Spleen (tissue), 11 donors: ENCODE measurements around the gene NGB. TPM values are rescaled to one million over a fixed set of nuclear protein-coding genes. Genes with fewer than 3 reads are reported as not detected.

Source experiments
- DNase-seq: peaks from one replicate; pipeline ENCODE4 v3.0.0-alpha.2; 2020
- H3K27ac ChIP-seq, 8 donors: fragments of 200-600 bp; sonication (generic) in 7 of 8; 1 replicate in 4 of 8; 2 replicates in 4 of 8; pipeline versions ENCODE4 v1.5.0 to v1.8.0; 2016 to 2021; ENCODE audit warnings: inconsistent platforms in 4 of 8, mild to moderate bottlenecking in 4 of 8, moderate library complexity in 1 of 8
- H3K27me3 ChIP-seq, 7 donors: fragments of 200-600 bp; sonication (generic) in 6 of 7; replicated peaks in 1 of 7; 1 replicate in 4 of 7; 2 replicates in 3 of 7; pipeline versions ENCODE4 v1.5.0 to v1.8.0; 2016 to 2021; ENCODE audit warnings: inconsistent platforms in 3 of 7, mild to moderate bottlenecking in 1 of 7
- H3K36me3 ChIP-seq, 6 donors: fragments of 200-600 bp; sonication (generic) in 5 of 6; 1 replicate in 4 of 6; 2 replicates in 2 of 6; pipeline versions ENCODE4 v1.5.0 to v1.8.0; 2016 to 2021; ENCODE audit warnings: inconsistent platforms in 2 of 6
- H3K4me1 ChIP-seq, 6 donors: fragments of 200-600 bp; sonication (generic) in 5 of 6; 1 replicate in 3 of 6; 2 replicates in 3 of 6; pipeline versions ENCODE4 v1.5.0 to v1.8.0; 2016 to 2021; ENCODE audit warnings: inconsistent platforms in 3 of 6
- H3K4me3 ChIP-seq, 8 donors: fragments of 200-600 bp; sonication (generic) in 7 of 8; 1 replicate in 4 of 8; 2 replicates in 4 of 8; pipeline versions ENCODE4 v1.5.0 to v1.8.0; 2016 to 2021; ENCODE audit warnings: inconsistent platforms in 4 of 8, mild to moderate bottlenecking in 4 of 8, moderate library complexity in 2 of 8
- H3K9me3 ChIP-seq, 8 donors: fragments of 200-600 bp; sonication (generic) in 7 of 8; 1 replicate in 4 of 8; 2 replicates in 4 of 8; pipeline versions ENCODE4 v1.5.0 to v1.8.0; 2016 to 2021; ENCODE audit warnings: inconsistent platforms in 4 of 8
- CTCF ChIP-seq, 11 experiments: fragments of 200-600 bp in 7 of 11; fragments of 450-650 bp in 4 of 11; sonication (generic) in 4 of 11; IDR thresholded peaks in 8 of 11; conservative IDR thresholded peaks in 3 of 11; 1 replicate in 7 of 11; 2 replicates in 4 of 11; pipeline versions ENCODE4 v1.4.0 to v1.8.0; 2016 to 2021; ENCODE audit warnings: antibody characterized with exemption in 11 of 11, inconsistent platforms in 4 of 11, mild to moderate bottlenecking in 1 of 11
- POLR2A ChIP-seq, 3 donors: fragments of 450-650 bp; IDR thresholded peaks; one replicate each; pipeline ENCODE4 v1.5.1; 2017; ENCODE audit warnings: antibody characterized with exemption in 3 of 3, mild to moderate bottlenecking in 1 of 3
- POLR2AphosphoS5 ChIP-seq, 3 donors: sonication (generic); formaldehyde crosslinking; IDR thresholded peaks; one replicate each; pipeline ENCODE4 v1.5.1; 2017; ENCODE audit warnings: antibody characterized with exemption in 3 of 3
- WGBS, 5 donors: extraction: QIAGEN DNeasy Blood & Tissue Kit in 3 of 5; methylation state at CpG; one replicate each; pipeline versions ENCODE4 v1.1.5 to v1.1.7; 2013 to 2018; 5-methylcytosine and 5-hydroxymethylcytosine counted together
- intact Hi-C: fragments of 100-400 bp; cut with DNase I; formaldehyde crosslinking; loops from one replicate; pipeline ENCODE4 v1.15.0; 2023; ENCODE audit warnings: low total_unique reads
- polyA plus RNA-seq, 3 donors: library from polyadenylated mRNA; stranded (reverse); fragments of 200-250 nt; gene quantifications; one replicate each; pipeline ENCODE4 v1.2.1, GENCODE V29; 2013
- total RNA-seq, 7 donors: library from RNA; depleted of rRNA in 3 of 7; stranded (reverse); fragments of >200 nt in 3 of 7; fragmentation: NEBNext Ultra II Directional in 4 of 7; extraction: Animal tissue kit (Norgen Biotek cat#: 25700) in 4 of 7; gene quantifications; one replicate each; pipeline versions ENCODE4 v1.1.0 to v1.2.1, GENCODE V29; 2016 to 2021
- donor health status: healthy with polysubstance abuse.
- donor health status: DM: no; HTN: no; CAD: no; lungs with moderate emphysema.
- donor health status: DM: no; HTN: no; CAD: no.
- donor health status: Bipolar disorder and iron deficiency.
- donor health status: healthy.
- donor health status: DM: no; HTN: no; CAD: no.
- donor health status: DM: yes; HTN: yes; CAD: no.

The NGB gene
- total and polyA plus RNA-seq, 10 donors = not detected

- Histone ChIP-seq H3K4me1 (peaks cover 0 to 18% (median 2%) of the 10 kb centered on the region in 6 donors), H3K27me3 (no peaks in the 10 kb centered on the region), H3K27ac (no peak overlapping the region), H3K9me3 (no peaks in the 10 kb centered on the region), H3K36me3 (peaks cover 0 to 7% (median 0%) of the 10 kb centered on the region in 6 donors), H3K4me3 (no peak overlapping the region)
- intact Hi-C loops = loop anchor here (5.0 to 10.0 kb wide), 2 partner anchors 162 to 439 kb away; no protein-coding TSS in a partner anchor
- DNase-seq = no peak
- WGBS, 5 donors = 38 to 63% (median 51%) methylated on average over 2 of the region's 2 CpGs
- TF ChIP-seq CTCF (IDR thresholded peaks at IDR 0.05 in 8 of 11, conservative IDR thresholded peaks at IDR 0.05 in 3 of 11) = no peak
- no peak for TF ChIP-seq POLR2AphosphoS5 (IDR thresholded peaks at IDR 0.05)
- no peak for TF ChIP-seq POLR2A (IDR thresholded peaks at IDR 0.05)
These were observed 43.0 kb upstream of the NGB start for GRCh38 chr14:77314043-77314442.

- intact Hi-C loops = loop anchor here (5.0 to 10.0 kb wide), 2 partner anchors 161 to 439 kb away; no protein-coding TSS in a partner anchor
- no peak for DNase-seq
- Histone ChIP-seq H3K36me3 (peaks cover 0 to 7% (median 0%) of the 10 kb centered on the region in 6 donors), H3K4me3 (no peak overlapping the region), H3K27ac (no peak overlapping the region), H3K9me3 (no peaks in the 10 kb centered on the region), H3K4me1 (peaks cover 0 to 21% (median 2%) of the 10 kb centered on the region in 6 donors), H3K27me3 (no peaks in the 10 kb centered on the region)
- WGBS, 5 donors = 75 to 86% (median 79%) methylated on average over 1 of the region's 1 CpG
- TF ChIP-seq CTCF (IDR thresholded peaks at IDR 0.05 in 8 of 11, conservative IDR thresholded peaks at IDR 0.05 in 3 of 11) = no peak
- TF ChIP-seq POLR2A (IDR thresholded peaks at IDR 0.05) = no peak
- TF ChIP-seq POLR2AphosphoS5 (IDR thresholded peaks at IDR 0.05) = no peak
These were observed 42.4 kb upstream of the NGB start for GRCh38 chr14:77313371-77313770.

DNA sequence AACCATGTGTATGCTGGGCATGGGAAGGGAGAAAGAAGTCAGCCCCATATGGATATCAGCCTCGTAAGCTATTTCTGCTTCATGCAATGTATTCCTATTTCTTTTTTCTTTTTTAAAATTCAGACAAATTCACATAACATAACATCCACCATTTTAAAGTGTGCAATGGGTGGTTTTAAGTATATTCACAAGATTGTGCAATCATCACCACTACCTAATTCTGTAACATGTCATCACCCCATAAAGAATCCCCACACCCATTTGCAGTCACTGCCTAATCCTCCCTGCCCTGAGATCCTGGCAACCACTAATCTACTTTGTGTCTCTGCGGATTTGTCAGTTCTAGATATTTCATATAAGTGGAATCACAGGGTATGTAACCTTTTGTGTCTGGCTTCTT lies 40.2 kb upstream of the NGB start:
- H3K27me3 ChIP-seq = no peaks in the 10 kb centered on the region
- intact Hi-C loops = loop anchor here (5.0 to 10.0 kb wide), 2 partner anchors 159 to 436 kb away; no protein-coding TSS in a partner anchor
- peaks cover 0 to 7% (median 0%) of the 10 kb centered on the region in 6 donors for H3K36me3 ChIP-seq
- H3K27ac ChIP-seq = no peak overlapping the region
- TF ChIP-seq CTCF (IDR thresholded peaks at IDR 0.05 in 8 of 11, conservative IDR thresholded peaks at IDR 0.05 in 3 of 11) = no peak
- TF ChIP-seq POLR2A (IDR thresholded peaks at IDR 0.05) = no peak
- no peak for TF ChIP-seq POLR2AphosphoS5 (IDR thresholded peaks at IDR 0.05)
- DNase-seq = no peak
- no peak overlapping the region for H3K4me3 ChIP-seq
- 94 to 100% (median 98%) methylated on average over 2 of the region's 2 CpGs for WGBS, 5 donors
- H3K9me3 ChIP-seq = no peaks in the 10 kb centered on the region
- H3K4me1 ChIP-seq = peaks cover 0 to 21% (median 2%) of the 10 kb centered on the region in 6 donors

- H3K27me3 ChIP-seq = no peaks in the 10 kb centered on the region
- 78 to 88% (median 86%) methylated on average over 4 of the region's 4 CpGs for WGBS, 5 donors
- DNase-seq = no peak
- peaks cover 0 to 15% (median 2%) of the 10 kb centered on the region in 6 donors for H3K4me1 ChIP-seq
- TF ChIP-seq POLR2AphosphoS5 (IDR thresholded peaks at IDR 0.05) (no peak), CTCF (IDR thresholded peaks at IDR 0.05 in 8 of 11, conservative IDR thresholded peaks at IDR 0.05 in 3 of 11) (no peak), POLR2A (IDR thresholded peaks at IDR 0.05) (no peak)
- H3K9me3 ChIP-seq = no peaks in the 10 kb centered on the region
- H3K27ac ChIP-seq = no peak overlapping the region
- peaks cover 0 to 19% (median 3%) of the 10 kb centered on the region in 6 donors for H3K36me3 ChIP-seq
- no peak overlapping the region for H3K4me3 ChIP-seq
- intact Hi-C loops = loop anchor here (5.0 to 10.0 kb wide), 2 partner anchors 158 to 435 kb away; no protein-coding TSS in a partner anchor
These were observed 39.0 kb upstream of the NGB start for GRCh38 chr14:77310026-77310425.
